SK-N-SH (cell line): ENCODE measurements around the gene OR9Q1. TPM values are rescaled to one million over a fixed set of nuclear protein-coding genes. Genes with fewer than 3 reads are reported as not detected.

Experiments
- CTCF ChIA-PET: fragments of 300-600, 350-600 bp; formaldehyde crosslinking; extraction: SDS; loops from one replicate; lab custom pipeline; 2021; lab: Yijun Ruan, JAX
- POLR2A ChIA-PET: fragments of 350-600 bp; sonication (Branson Sonifier 250); formaldehyde crosslinking; extraction: SDS; loops from one replicate; lab custom pipeline; 2020; ENCODE audit warnings: antibody characterized with exemption, inconsistent platforms; lab: Yijun Ruan, JAX
- DNase-seq: peaks from one replicate; pipeline ENCODE4 v3.0.0; 2012
- H2AFZ ChIP-seq: fragments of 200-600 bp; sonication (generic); 2 replicates; pipeline ENCODE4 v1.8.1; 2016; ENCODE audit warnings: antibody characterized with exemption, mild to moderate bottlenecking, low read depth
- H3F3A ChIP-seq: fragments of 200-600 bp; sonication (generic); replicated peaks from 2 replicates; pipeline ENCODE3; 2016; ENCODE audit warnings: antibody characterized with exemption, mild to moderate bottlenecking; ENCODE audit not compliant: insufficient read depth
- H3K27ac ChIP-seq, 2 experiments: fragments of 200-500 bp in 1 of 2; fragments of 200-600 bp in 1 of 2; sonication (Bioruptor generic) in 1 of 2; sonication (generic), shearing (Covaris generic) in 1 of 2; 2 replicates each; pipeline versions ENCODE4 v1.5.1 to v1.6.1; 2014 to 2016; ENCODE audit warnings: low read depth in 2 of 2, inconsistent platforms in 1 of 2, low read length in 1 of 2, mild to moderate bottlenecking in 1 of 2, mixed read lengths in 1 of 2
- H3K27me3 ChIP-seq: fragments of 200-600 bp; sonication (generic), shearing (Covaris generic); 2 replicates; pipeline ENCODE4 v1.6.1; 2016; ENCODE audit warnings: mixed run types; ENCODE audit not compliant: insufficient read depth
- H3K36me3 ChIP-seq, 2 experiments: fragments of 200-500 bp in 1 of 2; fragments of 200-600 bp in 1 of 2; sonication (Bioruptor generic) in 1 of 2; sonication (generic) in 1 of 2; replicated peaks in 1 of 2; 2 replicates each; pipeline versions ENCODE3 to v1.5.1; 2014 to 2016; ENCODE audit warnings: low read length in 1 of 2, mild to moderate bottlenecking in 1 of 2; ENCODE audit not compliant: insufficient read depth in 2 of 2, control insufficient read depth in 1 of 2
- H3K4me1 ChIP-seq, 2 experiments: fragments of 200-500 bp in 1 of 2; fragments of 200-600 bp in 1 of 2; sonication (Bioruptor generic) in 1 of 2; sonication (generic), shearing (Covaris generic) in 1 of 2; 2 replicates each; pipeline versions ENCODE4 v1.5.1 to v1.6.1; 2014 to 2016; ENCODE audit warnings: low read depth in 1 of 2, low read length in 1 of 2, mixed run types in 1 of 2; ENCODE audit not compliant: insufficient read depth in 2 of 2, control insufficient read depth in 1 of 2
- H3K4me2 ChIP-seq: fragments of 200-600 bp; sonication (generic), shearing (Covaris generic); 2 replicates; pipeline ENCODE4 v1.6.1; 2017; ENCODE audit warnings: mixed run types
- H3K4me3 ChIP-seq, 2 experiments: fragments of 200-500 bp in 1 of 2; fragments of 200-600 bp in 1 of 2; sonication (Bioruptor generic) in 1 of 2; sonication (generic), shearing (Covaris generic) in 1 of 2; 2 replicates each; pipeline versions ENCODE4 v1.5.1 to v1.8.1; 2014 to 2016; ENCODE audit warnings: low read depth in 2 of 2, inconsistent platforms in 1 of 2, low read length in 1 of 2, mild to moderate bottlenecking in 1 of 2, mixed read lengths in 1 of 2, moderate library complexity in 1 of 2
- H3K79me2 ChIP-seq: fragments of 200-600 bp; sonication (generic); 2 replicates; pipeline ENCODE4 v1.8.1; 2017; ENCODE audit warnings: mild to moderate bottlenecking; ENCODE audit not compliant: insufficient read depth
- H3K9ac ChIP-seq: fragments of 200-600 bp; sonication (generic); 2 replicates; pipeline ENCODE4 v1.6.1; 2017; ENCODE audit warnings: mixed run types
- H3K9me2 ChIP-seq: fragments of 200-600 bp; sonication (generic); 2 replicates; pipeline ENCODE4 v1.6.1; 2017; ENCODE audit warnings: mixed run types
- H3K9me3 ChIP-seq: fragments of 200-600 bp; sonication (generic); 2 replicates; pipeline ENCODE4 v1.6.1; 2017; ENCODE audit warnings: mixed run types, mild to moderate bottlenecking, moderate library complexity
- H4K20me1 ChIP-seq: fragments of 200-600 bp; sonication (generic); 2 replicates; pipeline ENCODE4 v1.6.1; 2017; ENCODE audit warnings: mild to moderate bottlenecking, mixed run types; ENCODE audit not compliant: insufficient read depth
- CHD2 ChIP-seq: fragments of 150-350 bp; IDR thresholded peaks from 2 replicates; pipeline ENCODE4 v1.6.1; 2018; ENCODE audit warnings: low read length; ENCODE audit not compliant: partially characterized antibody
- CTCF ChIP-seq: fragments of 200-600 bp; sonication (generic); IDR thresholded peaks from 2 replicates; pipeline ENCODE4 v1.6.1; 2017; ENCODE audit warnings: antibody characterized with exemption, mild to moderate bottlenecking, moderate library complexity
- FOSL2 ChIP-seq: IDR thresholded peaks from 2 replicates; pipeline ENCODE4 v1.4.0; 2012; ENCODE audit warnings: low read depth, mild to moderate bottlenecking, moderate library complexity, borderline replicate concordance
- FOXM1 ChIP-seq: IDR thresholded peaks from 2 replicates; pipeline ENCODE4 v1.4.0; 2012; ENCODE audit warnings: low read depth, mild to moderate bottlenecking
- GABPA ChIP-seq: IDR thresholded peaks from 2 replicates; pipeline ENCODE4 v1.4.0; 2012; ENCODE audit warnings: low read depth, mild to moderate bottlenecking
- GATA2 ChIP-seq: sonication (generic); formaldehyde crosslinking; IDR thresholded peaks from 2 replicates; pipeline ENCODE4 v1.5.0; 2020; ENCODE audit warnings: mild to moderate bottlenecking, missing genetic modification reagents
- IRF3 ChIP-seq: fragments of 150-350 bp; IDR thresholded peaks from 2 replicates; pipeline ENCODE4 v1.6.1; 2016; ENCODE audit warnings: mild to moderate bottlenecking, low read depth, low read length
- JUND ChIP-seq: IDR thresholded peaks from 2 replicates; pipeline ENCODE4 v1.4.0; 2012
- RAD21 ChIP-seq: IDR thresholded peaks from 2 replicates; pipeline ENCODE4 v1.6.1; 2012; ENCODE audit warnings: mild to moderate bottlenecking, low read length
- RXRA ChIP-seq: IDR thresholded peaks from 2 replicates; pipeline ENCODE4 v1.4.0; 2012; ENCODE audit warnings: low read depth, mild to moderate bottlenecking, borderline replicate concordance
- SIN3A ChIP-seq: IDR thresholded peaks from 2 replicates; pipeline ENCODE4 v1.6.1; 2012; ENCODE audit warnings: low read depth, mild to moderate bottlenecking, low read length, moderate library complexity, borderline replicate concordance
- TEAD4 ChIP-seq: IDR thresholded peaks from 2 replicates; pipeline ENCODE4 v1.4.0; 2012; ENCODE audit warnings: mild to moderate bottlenecking, borderline replicate concordance; ENCODE audit not compliant: insufficient read depth
- WGBS: methylation state at CpG from one replicate; pipeline ENCODE4 v1.1.6; 2017; ENCODE audit warnings: low lambda C conversion rate; 5-methylcytosine and 5-hydroxymethylcytosine counted together
- polyA plus RNA-seq, 3 experiments: library from polyadenylated mRNA; depleted of rRNA; stranded (reverse); fragments of >200 nt; gene quantifications; 2 replicates each; pipeline ENCODE4 v1.2.3, GENCODE V29; 2012

Gene OR9Q1
- polyA plus RNA-seq, 1 of the 3 experiments (the other 2 are of a cell fraction) = not detected

- H3K79me2 ChIP-seq = no peaks in the 10 kb centered on the region
- H3K9me2 ChIP-seq = no peaks in the 10 kb centered on the region
- no peaks in the 10 kb centered on the region; the same call in 1 of the 2 replicates for H3K27me3 ChIP-seq
- H3K9ac ChIP-seq = no peak overlapping the region
- H2AFZ ChIP-seq = no peak overlapping the region
- ChIA-PET CTCF (no interaction called here), POLR2A (no interaction called here)
- no peaks in the 10 kb centered on the region for H4K20me1 ChIP-seq
- H3K9me3 ChIP-seq = no peaks in the 10 kb centered on the region
- TF ChIP-seq FOSL2 = no peak
- TF ChIP-seq GATA2 (CRISPR knock-in tag) = no peak
- TF ChIP-seq RXRA = no peak
- no peak for TF ChIP-seq SIN3A
- no peak for TF ChIP-seq TEAD4
- TF ChIP-seq CTCF = no peak
- no peak for TF ChIP-seq FOXM1
- no peak for TF ChIP-seq GABPA
- no peak for TF ChIP-seq CHD2
- TF ChIP-seq RAD21 = no peak
- 5% methylated on average over 2 of the region's 2 CpGs for WGBS
- DNase-seq = no peak
- H3K36me3 ChIP-seq = no peaks in the 10 kb centered on the region
- no peaks in the 10 kb centered on the region for H3F3A ChIP-seq
- no peak overlapping the region for H3K27ac ChIP-seq
- H3K4me3 ChIP-seq = no peak overlapping the region
- no peaks in the 10 kb centered on the region for H3K4me1 ChIP-seq
- no peak overlapping the region for H3K4me2 ChIP-seq
Observed at GRCh38 chr11:58097437-58097836, 73.8 kb downstream of the OR9Q1 start.

- no peak overlapping the region for H3K9ac ChIP-seq
- POLR2A ChIA-PET = no interaction called here
- CTCF ChIA-PET = no interaction called here
- no peaks in the 10 kb centered on the region for H3K79me2 ChIP-seq
- no peaks in the 10 kb centered on the region for H3K27me3 ChIP-seq
- no peaks in the 10 kb centered on the region for H3K4me1 ChIP-seq
- H3K9me3 ChIP-seq = no peaks in the 10 kb centered on the region
- 3% methylated on average over 1 of the region's 1 CpG for WGBS
- H3K4me3 ChIP-seq = no peak overlapping the region
- no peaks in the 10 kb centered on the region for H3K36me3 ChIP-seq
- no peak overlapping the region for H3K4me2 ChIP-seq
- H3K9me2 ChIP-seq = peaks cover 4% of the 10 kb centered on the region; the same call in 1 of the 2 replicates
- H4K20me1 ChIP-seq = no peaks in the 10 kb centered on the region
- no peak for DNase-seq
- no peaks in the 10 kb centered on the region for H3F3A ChIP-seq
- H3K27ac ChIP-seq = no peak overlapping the region
- TF ChIP-seq JUND (no peak), FOSL2 (no peak), IRF3 (no peak)
- TF ChIP-seq, all 33 proteins: peak for 0
- H2AFZ ChIP-seq = no peak overlapping the region
Observed at GRCh38 chr11:58121096-58121495, 97.4 kb downstream of the OR9Q1 start.
